GM12865 (cell line): ENCODE results near the gene EIPR1.

Source experiments
- DNase-seq: peaks from one replicate; pipeline ENCODE4 v3.0.0; 2010; ENCODE audit warnings: low read depth
- H3K4me3 ChIP-seq: 2 replicates; pipeline ENCODE4 v1.5.1; 2011; ENCODE audit warnings: mild to moderate bottlenecking, low read depth, low read length, control low read depth
- TF ChIP-seq, protein P1 (sequence below): IDR thresholded peaks from 2 replicates; pipeline ENCODE4 v1.5.1; 2011; ENCODE audit warnings: low read length, control low read depth, low read depth, inconsistent platforms; ENCODE audit not compliant: insufficient read depth; ENCODE audit errors: missing control alignments

EIPR1 gene

DNA sequence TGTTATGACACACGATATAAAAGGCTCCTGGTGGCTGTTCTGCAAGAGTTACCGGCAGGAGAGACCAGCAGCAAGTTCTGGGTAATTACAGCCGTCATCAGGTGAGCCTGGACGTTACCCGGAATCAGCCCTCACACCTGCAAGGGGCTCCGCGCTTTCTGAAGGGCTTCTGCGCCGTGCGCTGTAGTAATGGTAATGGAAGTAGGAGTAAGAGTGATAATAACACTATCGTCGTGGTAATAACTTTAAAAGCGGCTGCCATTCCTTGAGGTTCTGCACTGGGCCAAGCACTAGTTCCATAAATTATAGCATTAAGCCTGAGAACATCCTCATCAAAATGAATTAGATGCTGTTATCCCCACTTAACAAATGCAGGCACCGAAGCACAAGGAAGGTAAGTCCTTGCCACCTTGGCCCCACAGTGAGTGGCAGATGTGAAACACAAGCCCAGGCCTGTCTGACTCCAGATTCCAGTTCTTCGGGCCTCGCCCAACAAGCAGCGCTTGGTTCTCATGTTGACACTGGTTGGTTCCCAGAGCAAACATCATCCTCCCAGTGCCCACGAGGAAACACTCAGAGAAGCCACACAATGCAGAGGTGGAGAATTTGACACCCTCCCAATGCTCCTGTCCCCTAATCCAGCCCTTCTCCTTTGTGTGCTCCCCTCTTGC, 205.2 kb downstream of the EIPR1 start:
- H3K4me3 ChIP-seq: no peak overlapping the region
- TF ChIP-seq, protein P1, sequence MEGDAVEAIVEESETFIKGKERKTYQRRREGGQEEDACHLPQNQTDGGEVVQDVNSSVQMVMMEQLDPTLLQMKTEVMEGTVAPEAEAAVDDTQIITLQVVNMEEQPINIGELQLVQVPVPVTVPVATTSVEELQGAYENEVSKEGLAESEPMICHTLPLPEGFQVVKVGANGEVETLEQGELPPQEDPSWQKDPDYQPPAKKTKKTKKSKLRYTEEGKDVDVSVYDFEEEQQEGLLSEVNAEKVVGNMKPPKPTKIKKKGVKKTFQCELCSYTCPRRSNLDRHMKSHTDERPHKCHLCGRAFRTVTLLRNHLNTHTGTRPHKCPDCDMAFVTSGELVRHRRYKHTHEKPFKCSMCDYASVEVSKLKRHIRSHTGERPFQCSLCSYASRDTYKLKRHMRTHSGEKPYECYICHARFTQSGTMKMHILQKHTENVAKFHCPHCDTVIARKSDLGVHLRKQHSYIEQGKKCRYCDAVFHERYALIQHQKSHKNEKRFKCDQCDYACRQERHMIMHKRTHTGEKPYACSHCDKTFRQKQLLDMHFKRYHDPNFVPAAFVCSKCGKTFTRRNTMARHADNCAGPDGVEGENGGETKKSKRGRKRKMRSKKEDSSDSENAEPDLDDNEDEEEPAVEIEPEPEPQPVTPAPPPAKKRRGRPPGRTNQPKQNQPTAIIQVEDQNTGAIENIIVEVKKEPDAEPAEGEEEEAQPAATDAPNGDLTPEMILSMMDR: no peak
- no peak for DNase-seq

DNA sequence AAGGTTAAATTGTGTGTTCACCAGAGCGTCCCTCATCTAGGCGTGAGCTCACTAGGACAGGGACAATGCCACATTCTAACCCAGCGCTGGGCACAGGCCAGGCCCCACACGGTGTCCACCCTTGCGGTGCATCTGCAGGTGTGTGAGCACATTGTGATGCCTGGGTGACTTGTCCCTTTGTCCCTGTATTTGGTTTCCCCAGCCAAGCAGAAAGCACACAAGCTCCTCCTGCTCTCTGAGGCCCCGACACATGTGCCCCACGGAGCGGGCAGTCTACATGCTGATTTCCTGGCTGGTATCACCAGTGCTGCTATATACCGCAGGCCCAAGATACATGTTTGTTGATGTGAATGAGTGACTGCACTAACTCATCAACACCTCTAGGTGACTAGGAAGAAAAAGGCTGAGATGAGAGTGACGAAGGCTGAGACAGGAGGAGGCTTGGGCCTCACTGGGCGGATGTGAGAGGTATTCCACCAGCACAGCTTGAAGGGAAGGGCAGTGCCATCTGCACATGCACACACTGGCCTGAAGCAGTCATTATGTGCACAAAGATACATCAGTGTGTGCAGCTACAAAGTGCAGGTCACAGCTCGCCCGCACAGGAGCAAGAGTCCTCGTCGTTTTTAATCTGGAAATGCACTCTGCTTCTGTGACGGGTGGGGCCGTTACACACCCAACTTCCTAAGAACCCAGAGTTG, 205.9 kb downstream of the EIPR1 start:
- H3K4me3 ChIP-seq: no peak overlapping the region
- TF ChIP-seq, protein P1: no peak
- no peak for DNase-seq

DNA sequence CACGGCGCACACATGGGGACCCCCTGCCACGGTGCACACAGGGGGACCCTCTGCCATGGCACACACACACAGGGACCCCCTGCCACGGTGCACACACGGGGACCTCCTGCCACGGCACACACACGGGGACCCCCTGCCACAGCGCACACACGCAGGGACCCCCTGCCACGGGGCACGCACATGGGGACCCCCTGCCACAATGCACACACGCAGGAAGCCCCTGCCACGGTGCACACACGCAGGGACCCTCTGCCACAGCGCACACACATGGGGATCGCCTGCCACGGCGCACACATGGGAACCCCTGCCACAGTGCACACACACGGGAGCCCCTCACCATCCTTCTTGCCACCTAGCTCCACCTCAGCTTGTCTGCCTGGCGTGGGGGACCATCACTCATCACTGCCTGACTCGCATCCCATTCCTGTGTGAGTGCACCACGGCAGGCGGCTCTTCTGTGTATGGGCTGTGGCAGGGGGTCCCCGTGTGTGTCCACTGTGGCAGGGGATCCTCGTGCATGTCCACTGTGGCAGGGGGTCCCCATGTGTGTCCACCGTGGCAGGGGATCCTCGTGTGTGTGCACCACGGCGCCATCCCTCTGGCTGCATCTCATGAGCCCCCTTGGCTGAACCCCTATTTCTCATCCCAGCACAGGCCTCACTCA, 206.7 kb downstream of the EIPR1 start:
- DNase-seq: no peak
- TF ChIP-seq, protein P1: no peak
- H3K4me3 ChIP-seq: no peak overlapping the region

DNA sequence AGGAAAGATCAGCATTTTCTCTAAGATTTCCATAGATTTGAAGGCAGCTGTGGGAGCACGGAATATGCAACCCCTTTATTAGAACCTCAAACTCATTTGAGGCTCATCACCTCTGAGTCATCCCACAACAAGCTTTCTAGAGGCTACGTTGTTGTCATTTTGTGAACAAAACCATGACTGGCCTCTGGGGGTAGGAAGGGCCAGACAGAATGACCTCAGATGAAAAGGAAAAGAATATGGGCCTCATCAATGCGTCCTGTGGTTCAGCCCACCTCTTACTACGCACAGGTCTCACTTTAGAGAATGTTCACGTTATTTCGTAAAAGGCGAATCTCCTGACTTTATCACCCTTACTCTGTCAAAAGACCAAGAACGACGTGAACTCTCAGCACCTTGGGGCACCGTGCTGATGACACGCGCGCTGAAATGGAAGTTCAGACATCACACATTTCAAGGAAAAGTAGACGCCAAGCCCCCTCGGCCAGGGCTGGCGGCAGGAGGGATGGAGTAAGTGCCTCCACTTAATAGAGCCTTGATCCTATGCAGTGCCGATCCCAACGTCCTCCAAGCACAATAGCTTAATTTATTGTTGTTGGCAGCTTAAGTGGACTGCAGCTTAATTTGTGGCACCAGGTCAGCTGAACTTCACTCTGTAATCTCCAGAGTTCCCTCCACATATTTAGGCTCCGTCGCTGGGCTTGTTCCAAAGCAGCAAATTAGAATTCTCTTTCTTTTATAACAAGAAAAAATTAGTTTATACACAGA, 208.3 kb downstream of the EIPR1 start:
- DNase-seq: no peak
- H3K4me3 ChIP-seq: no peak overlapping the region
- TF ChIP-seq, protein P1: no peak

DNA sequence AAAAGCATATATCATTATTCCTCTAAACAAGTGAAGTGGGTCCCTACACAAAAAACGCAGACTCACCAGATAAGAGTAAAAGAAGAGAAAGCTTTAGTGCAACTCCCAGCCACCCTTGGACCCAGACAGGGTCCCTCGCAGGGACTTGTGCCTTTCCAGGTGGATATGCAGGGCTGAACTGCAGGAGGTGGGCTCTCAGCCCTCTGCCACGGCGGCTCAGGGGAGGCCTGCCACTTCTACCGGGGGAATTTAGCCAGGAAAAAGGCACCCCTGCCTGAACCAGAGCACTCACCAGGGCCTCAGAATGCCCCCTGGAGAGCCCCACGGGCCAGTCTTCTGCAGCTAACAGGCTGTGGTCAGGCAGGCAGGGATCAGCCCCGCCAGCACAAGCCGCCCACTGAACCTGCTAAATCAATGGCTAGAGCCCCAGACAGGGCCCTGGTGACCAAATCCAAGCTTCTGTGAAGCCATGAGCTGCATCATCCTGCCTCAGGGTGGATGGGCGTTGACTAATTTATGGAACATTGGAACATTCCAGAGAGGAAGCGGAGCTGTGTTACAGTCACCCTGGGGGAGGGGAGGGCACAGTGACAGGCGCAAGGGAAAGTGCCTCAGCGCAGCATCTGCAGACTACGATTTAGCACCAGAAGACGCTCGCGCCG, 209.3 kb downstream of the EIPR1 start:
- H3K4me3 ChIP-seq: no peak overlapping the region
- TF ChIP-seq, protein P1: no peak
- no peak for DNase-seq

DNA sequence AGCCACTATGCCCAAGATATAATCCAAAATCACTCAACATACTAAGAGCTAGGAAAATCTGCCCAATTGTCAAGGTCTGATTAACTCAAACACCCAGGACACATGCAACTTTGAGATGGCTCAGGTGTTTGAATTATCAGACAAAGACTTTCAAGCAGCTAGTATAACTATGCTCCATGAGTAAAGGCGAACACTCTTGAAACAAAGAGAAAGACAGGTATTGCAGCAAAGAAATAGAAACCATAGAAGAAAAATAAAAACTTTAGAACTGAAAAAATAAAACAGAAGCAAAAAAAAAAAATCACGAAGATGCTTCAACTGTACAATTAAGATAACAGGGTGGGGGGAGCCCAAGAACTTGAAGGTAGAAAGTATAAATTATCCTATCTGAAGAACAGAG, 214.2 kb downstream of the EIPR1 start:
- TF ChIP-seq, protein P1: no peak
- no peak for DNase-seq

More for the DNA sequence above, 214.2 kb downstream of the EIPR1 start:
- no peak overlapping the region for H3K4me3 ChIP-seq
